DOHH2 (cell line): ENCODE data around the gene SDHAF4.

Experiments used
- H3F3A ChIP-seq: fragments of 200-600 bp; sonication (generic), shearing (Covaris generic); 2 replicates; pipeline ENCODE4 v1.6.0; 2016; ENCODE audit warnings: antibody characterized with exemption, mild to moderate bottlenecking; ENCODE audit not compliant: control insufficient read depth, insufficient read depth
- H3K27ac ChIP-seq: fragments of 200-600 bp; sonication (generic); 2 replicates; pipeline ENCODE4 v1.5.1; 2014; ENCODE audit warnings: low read depth, mild to moderate bottlenecking, low read length, moderate library complexity
- H3K27me3 ChIP-seq: fragments of 200-600 bp; sonication (generic); 2 replicates; pipeline ENCODE4 v1.6.1; 2014; ENCODE audit warnings: mild to moderate bottlenecking, low read length, mixed read lengths; ENCODE audit not compliant: control insufficient read depth
- H3K36me3 ChIP-seq: fragments of 200-600 bp; sonication (generic); 2 replicates; pipeline ENCODE4 v1.6.1; 2014; ENCODE audit warnings: mild to moderate bottlenecking, low read length, moderate library complexity, mixed read lengths; ENCODE audit not compliant: control insufficient read depth
- H3K4me1 ChIP-seq: fragments of 200-600 bp; sonication (generic); 2 replicates; pipeline ENCODE4 v1.6.1; 2014; ENCODE audit warnings: mild to moderate bottlenecking, low read length, mixed read lengths; ENCODE audit not compliant: control insufficient read depth
- H3K4me2 ChIP-seq: fragments of 200-600 bp; sonication (generic); 2 replicates; pipeline ENCODE4 v1.6.0; 2014; ENCODE audit warnings: mild to moderate bottlenecking, low read length, moderate library complexity
- H3K4me3 ChIP-seq: fragments of 200-600 bp; sonication (generic); 2 replicates; pipeline ENCODE4 v1.5.1; 2014; ENCODE audit warnings: mild to moderate bottlenecking, low read length, mixed read lengths
- H3K79me2 ChIP-seq: fragments of 200-600 bp; sonication (generic); 2 replicates; pipeline ENCODE4 v1.6.1; 2014; ENCODE audit warnings: mild to moderate bottlenecking, low read length, mixed read lengths; ENCODE audit not compliant: control insufficient read depth
- H3K9me2 ChIP-seq: fragments of 200-600 bp; sonication (generic); replicated peaks from 2 replicates; pipeline ENCODE4 v1.6.1; 2014; ENCODE audit warnings: mild to moderate bottlenecking, low read length, mixed read lengths; ENCODE audit not compliant: control insufficient read depth
- H3K9me3 ChIP-seq: fragments of 200-600 bp; sonication (generic); 2 replicates; pipeline ENCODE4 v1.6.1; 2014; ENCODE audit warnings: antibody characterized with exemption, low read length, mixed read lengths; ENCODE audit not compliant: control insufficient read depth, insufficient read depth
- H4K20me1 ChIP-seq: fragments of 200-600 bp; sonication (generic); 2 replicates; pipeline ENCODE4 v1.6.0; 2014; ENCODE audit warnings: low read depth, mild to moderate bottlenecking, antibody characterized with exemption, low read length, moderate library complexity; ENCODE audit not compliant: control insufficient read depth, insufficient read depth
- CTCF ChIP-seq: fragments of 200-600 bp; sonication (generic); IDR thresholded peaks from one replicate; pipeline ENCODE4 v1.5.1; 2014; ENCODE audit warnings: antibody characterized with exemption, mild to moderate bottlenecking, low read depth, low read length; ENCODE audit not compliant: poor library complexity, severe bottlenecking
- EZH2phosphoT487 ChIP-seq: fragments of 200-600 bp; sonication (generic); IDR thresholded peaks from 2 replicates; pipeline ENCODE4 v1.6.1; 2017; ENCODE audit warnings: borderline replicate concordance, mild to moderate bottlenecking, antibody characterized with exemption, low read length, moderate library complexity, mixed read lengths

SDHAF4 gene

DNA sequence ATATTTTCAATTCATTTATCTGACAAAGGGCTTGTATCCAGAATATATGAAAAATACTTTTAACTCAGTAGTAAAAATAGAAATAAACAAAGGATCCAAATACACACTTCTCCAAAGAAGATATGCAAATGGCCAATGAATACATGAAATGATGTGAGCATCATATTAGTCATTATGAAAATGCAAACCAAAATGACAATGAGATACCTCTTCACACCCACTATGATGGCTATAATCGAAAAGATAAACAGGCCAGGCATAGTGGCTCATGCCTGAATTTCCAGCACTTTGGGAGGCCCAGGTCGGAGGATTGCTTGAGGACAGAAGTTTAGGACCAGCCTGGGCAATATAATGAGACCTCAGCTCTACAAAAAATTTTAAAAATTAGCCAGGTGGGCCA is 67.1 kb downstream of the SDHAF4 start:
- Histone ChIP-seq H4K20me1 (no peaks in the 10 kb centered on the region), H3K9me2 (no peaks in the 10 kb centered on the region), H3K27me3 (no peaks in the 10 kb centered on the region), H3K4me3 (no peak overlapping the region), H3K36me3 (no peaks in the 10 kb centered on the region), H3K79me2 (no peaks in the 10 kb centered on the region), H3K4me2 (no peak overlapping the region), H3F3A (no peaks in the 10 kb centered on the region), H3K9me3 (no peaks in the 10 kb centered on the region), H3K4me1 (no peaks in the 10 kb centered on the region), H3K27ac (no peak overlapping the region)
- no peak for TF ChIP-seq EZH2phosphoT487
- TF ChIP-seq CTCF = no peak

DNA sequence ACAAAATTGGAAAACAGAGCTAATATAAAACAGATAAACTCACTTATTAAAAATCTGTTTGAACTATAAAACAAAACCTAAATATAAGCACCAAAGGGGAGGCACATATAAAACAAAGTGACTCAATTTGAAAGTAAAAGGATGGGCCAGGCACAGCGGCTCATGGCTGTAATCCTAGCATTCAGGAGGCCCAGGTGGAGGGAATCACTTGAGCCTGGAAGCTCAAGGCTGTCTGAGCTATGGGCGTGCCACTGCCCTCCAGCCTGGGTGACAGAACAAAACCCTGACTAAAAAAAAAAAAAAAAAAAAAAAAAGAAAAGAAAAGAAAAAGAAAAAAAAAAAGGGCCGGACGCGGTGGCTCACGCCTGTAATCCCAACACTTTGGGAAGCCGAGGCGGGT is 69.9 kb downstream of the SDHAF4 start:
- Histone ChIP-seq H3K4me3 (no peak overlapping the region), H3K27me3 (peaks cover 5% of the 10 kb centered on the region; the same call in 1 of the 2 replicates)

DNA sequence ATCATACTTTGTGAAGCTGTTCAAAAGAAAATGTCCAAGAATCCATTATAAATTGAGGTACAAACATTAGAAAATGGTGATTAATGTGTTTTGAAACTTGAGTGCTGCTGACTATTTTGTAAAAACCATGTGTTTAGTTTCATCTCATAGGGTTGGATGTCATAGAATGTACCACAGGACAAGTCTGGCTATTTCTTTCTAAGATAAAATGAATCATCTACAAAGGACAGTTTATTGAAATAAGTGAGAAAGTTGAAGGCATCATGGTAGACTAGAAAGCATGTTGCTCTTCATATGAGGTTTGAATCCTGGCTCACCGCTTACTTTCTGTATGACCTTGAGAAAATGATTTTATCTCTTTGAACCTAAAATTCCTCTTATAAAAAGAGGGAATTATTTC is 71.7 kb downstream of the SDHAF4 start:
- H3F3A ChIP-seq = no peaks in the 10 kb centered on the region
- H3K4me1 ChIP-seq = no peaks in the 10 kb centered on the region
- H3K4me3 ChIP-seq = no peak overlapping the region
- no peaks in the 10 kb centered on the region for H3K9me2 ChIP-seq
- no peak overlapping the region for H3K27ac ChIP-seq
- peaks cover 5% of the 10 kb centered on the region; the same call in 1 of the 2 replicates for H3K27me3 ChIP-seq
- TF ChIP-seq EZH2phosphoT487 = no peak
- TF ChIP-seq CTCF = no peak
- no peaks in the 10 kb centered on the region for H4K20me1 ChIP-seq
- H3K36me3 ChIP-seq = no peaks in the 10 kb centered on the region
- no peaks in the 10 kb centered on the region for H3K79me2 ChIP-seq
- H3K9me3 ChIP-seq = no peaks in the 10 kb centered on the region
- no peak overlapping the region for H3K4me2 ChIP-seq

More for the DNA sequence above, 69.9 kb downstream of the SDHAF4 start:
- Histone ChIP-seq H3K4me2 (no peak overlapping the region), H3K9me2 (no peaks in the 10 kb centered on the region), H3K4me1 (no peaks in the 10 kb centered on the region), H3K36me3 (no peaks in the 10 kb centered on the region), H3K9me3 (no peaks in the 10 kb centered on the region), H4K20me1 (no peaks in the 10 kb centered on the region), H3F3A (no peaks in the 10 kb centered on the region), H3K79me2 (no peaks in the 10 kb centered on the region), H3K27ac (no peak overlapping the region)
- no peak for TF ChIP-seq CTCF
- TF ChIP-seq EZH2phosphoT487 = no peak
